HEK293 (cell line): ENCODE measurements around the gene RINL.
A peak's percentile ranks its signal among the peaks of the same experiment; 100 is the strongest.

Source experiments
- EGR2 ChIP-seq: fragments of 450-650 bp; formaldehyde crosslinking; IDR thresholded peaks from 2 replicates; pipeline ENCODE4 v1.5.1; 2016; ENCODE audit warnings: low read depth, missing biosample characterization, missing genetic modification characterization
- KLF1 ChIP-seq: fragments of 450-650 bp; formaldehyde crosslinking; IDR thresholded peaks from 2 replicates; pipeline ENCODE4 v1.5.1; 2016; ENCODE audit warnings: missing biosample characterization, missing genetic modification characterization
- RBAK ChIP-seq: fragments of 450-650 bp; formaldehyde crosslinking; IDR thresholded peaks from 2 replicates; pipeline ENCODE4 v1.5.1; 2016; ENCODE audit warnings: missing biosample characterization, missing genetic modification characterization
- REPIN1 ChIP-seq: fragments of 450-650 bp; formaldehyde crosslinking; IDR thresholded peaks from 2 replicates; pipeline ENCODE4 v1.5.1; 2017; ENCODE audit warnings: missing biosample characterization, missing genetic modification characterization, low read depth
- SETDB1 ChIP-seq: IDR thresholded peaks from one replicate; pipeline ENCODE4 v1.6.1; 2017; ENCODE audit warnings: mild to moderate bottlenecking, low read length, moderate library complexity, mixed read lengths; ENCODE audit not compliant: insufficient read length
- YY1 ChIP-seq: fragments of 450-650 bp; formaldehyde crosslinking; IDR thresholded peaks from 2 replicates; pipeline ENCODE4 v1.5.1; 2018; ENCODE audit warnings: missing biosample characterization, missing genetic modification characterization
- ZBTB48 ChIP-seq: fragments of 450-650 bp; formaldehyde crosslinking; IDR thresholded peaks from 2 replicates; pipeline ENCODE4 v1.5.1; 2016; ENCODE audit warnings: missing biosample characterization, missing genetic modification characterization
- ZNF132 ChIP-seq: fragments of 450-650 bp; formaldehyde crosslinking; IDR thresholded peaks from 2 replicates; pipeline ENCODE4 v1.5.1; 2017; ENCODE audit warnings: missing biosample characterization, missing genetic modification characterization, borderline replicate concordance
- ZNF146 ChIP-seq: fragments of 450-650 bp; formaldehyde crosslinking; IDR thresholded peaks from 2 replicates; pipeline ENCODE4 v1.5.1; 2016; ENCODE audit warnings: missing biosample characterization, missing genetic modification characterization
- ZNF366 ChIP-seq: fragments of 450-650 bp; formaldehyde crosslinking; conservative IDR thresholded peaks from 2 replicates; pipeline ENCODE4 v1.5.1; 2016; ENCODE audit warnings: missing biosample characterization, missing genetic modification characterization
- ZNF473 ChIP-seq: fragments of 450-650 bp; formaldehyde crosslinking; IDR thresholded peaks from 2 replicates; pipeline ENCODE4 v1.5.1; 2017; ENCODE audit warnings: missing biosample characterization, missing genetic modification characterization
- ZNF514 ChIP-seq: fragments of 450-650 bp; formaldehyde crosslinking; IDR thresholded peaks from 2 replicates; pipeline ENCODE4 v1.5.1; 2016; ENCODE audit warnings: missing biosample characterization, missing genetic modification characterization
- ZNF521 ChIP-seq: fragments of 450-650 bp; formaldehyde crosslinking; IDR thresholded peaks from 2 replicates; pipeline ENCODE4 v1.5.1; 2017; ENCODE audit warnings: missing biosample characterization, mild to moderate bottlenecking, missing genetic modification characterization
- ZNF544 ChIP-seq: fragments of 450-650 bp; formaldehyde crosslinking; IDR thresholded peaks from 2 replicates; pipeline ENCODE4 v1.5.0; 2017; ENCODE audit warnings: missing biosample characterization, missing genetic modification characterization
- ZNF626 ChIP-seq: fragments of 450-650 bp; sonication (Bioruptor Pico); formaldehyde crosslinking; IDR thresholded peaks from 2 replicates; pipeline ENCODE4 v1.5.1; 2018; ENCODE audit warnings: missing biosample characterization, missing genetic modification characterization, inconsistent platforms
- ZNF707 ChIP-seq: fragments of 450-650 bp; formaldehyde crosslinking; IDR thresholded peaks from 2 replicates; pipeline ENCODE4 v1.5.1; 2016; ENCODE audit warnings: missing biosample characterization, missing genetic modification characterization
- ZNF792 ChIP-seq: fragments of 450-650 bp; formaldehyde crosslinking; IDR thresholded peaks from 2 replicates; pipeline ENCODE4 v1.5.1; 2016; ENCODE audit warnings: missing biosample characterization, missing genetic modification characterization
- ZNF837 ChIP-seq: fragments of 450-650 bp; formaldehyde crosslinking; IDR thresholded peaks from 2 replicates; pipeline ENCODE4 v1.5.1; 2016; ENCODE audit warnings: missing biosample characterization, missing genetic modification characterization
- ZSCAN23 ChIP-seq: fragments of 450-650 bp; formaldehyde crosslinking; IDR thresholded peaks from 2 replicates; pipeline ENCODE4 v1.5.1; 2016; ENCODE audit warnings: missing biosample characterization, missing genetic modification characterization
- TF ChIP-seq, protein P1 (sequence below): fragments of 450-650 bp; formaldehyde crosslinking; IDR thresholded peaks from 2 replicates; pipeline ENCODE4 v1.5.1; 2016; ENCODE audit warnings: missing biosample characterization, missing genetic modification characterization
- TF ChIP-seq, protein P2 (sequence below): fragments of 450-650 bp; formaldehyde crosslinking; IDR thresholded peaks from 2 replicates; pipeline ENCODE4 v1.5.1; 2016; ENCODE audit warnings: missing biosample characterization, missing genetic modification characterization
- TF ChIP-seq, protein P3 (sequence below): fragments of 450-650 bp; formaldehyde crosslinking; IDR thresholded peaks from 2 replicates; pipeline ENCODE4 v1.5.1; 2016; ENCODE audit warnings: missing biosample characterization, missing genetic modification characterization
- TF ChIP-seq, protein P4 (sequence below): fragments of 450-650 bp; formaldehyde crosslinking; IDR thresholded peaks from 2 replicates; pipeline ENCODE4 v1.5.1; 2016; ENCODE audit warnings: missing biosample characterization, missing genetic modification characterization
- TF ChIP-seq, protein P5 (sequence below): fragments of 450-650 bp; formaldehyde crosslinking; IDR thresholded peaks from 2 replicates; pipeline ENCODE4 v1.5.1; 2017; ENCODE audit warnings: missing biosample characterization, mild to moderate bottlenecking, missing genetic modification characterization, moderate library complexity
- TF ChIP-seq, protein P6 (sequence below): fragments of 450-650 bp; formaldehyde crosslinking; IDR thresholded peaks from 2 replicates; pipeline ENCODE4 v1.5.1; 2016; ENCODE audit warnings: missing biosample characterization, missing genetic modification characterization
- TF ChIP-seq, protein P7 (sequence below): fragments of 450-650 bp; formaldehyde crosslinking; IDR thresholded peaks from 2 replicates; pipeline ENCODE4 v1.5.1; 2016; ENCODE audit warnings: missing biosample characterization, missing genetic modification characterization, borderline replicate concordance

The RINL gene

DNA sequence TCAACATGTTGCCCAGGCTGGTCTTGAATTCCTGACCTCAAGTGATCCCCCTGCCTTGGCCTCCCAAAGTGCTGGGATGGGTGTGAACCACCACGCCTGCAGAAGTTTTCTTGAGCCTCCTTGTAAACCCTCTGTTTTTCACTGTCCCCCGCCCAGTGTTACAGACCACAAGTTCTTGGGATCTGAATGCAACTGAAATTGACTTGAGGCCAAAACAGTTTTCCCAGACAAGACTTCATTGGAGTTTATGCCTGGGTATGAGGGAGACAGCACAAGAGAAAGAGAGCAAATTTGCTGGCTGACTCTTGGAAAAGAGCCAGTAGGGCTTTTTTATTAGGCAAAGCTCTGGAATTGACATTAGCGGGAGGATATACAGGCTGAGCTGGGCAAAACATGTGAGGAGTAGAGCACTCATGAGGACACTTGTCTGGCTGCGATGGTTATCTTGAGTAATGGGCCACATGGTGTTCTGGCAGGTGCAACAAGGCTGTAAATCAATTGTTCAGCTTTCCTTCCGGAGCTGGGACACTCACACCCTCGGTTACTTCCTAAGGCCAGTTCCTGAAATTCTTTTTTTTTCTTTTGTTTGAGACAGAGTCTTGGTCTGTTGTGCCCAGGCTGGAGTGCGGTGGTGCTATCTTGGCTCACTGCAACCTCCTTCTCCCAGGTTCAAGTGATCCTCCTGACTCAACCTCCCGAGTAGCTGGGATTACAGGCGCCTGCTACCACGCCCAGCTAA lies 15.6 kb downstream of the RINL start (continued):
- TF ChIP-seq, protein P1, sequence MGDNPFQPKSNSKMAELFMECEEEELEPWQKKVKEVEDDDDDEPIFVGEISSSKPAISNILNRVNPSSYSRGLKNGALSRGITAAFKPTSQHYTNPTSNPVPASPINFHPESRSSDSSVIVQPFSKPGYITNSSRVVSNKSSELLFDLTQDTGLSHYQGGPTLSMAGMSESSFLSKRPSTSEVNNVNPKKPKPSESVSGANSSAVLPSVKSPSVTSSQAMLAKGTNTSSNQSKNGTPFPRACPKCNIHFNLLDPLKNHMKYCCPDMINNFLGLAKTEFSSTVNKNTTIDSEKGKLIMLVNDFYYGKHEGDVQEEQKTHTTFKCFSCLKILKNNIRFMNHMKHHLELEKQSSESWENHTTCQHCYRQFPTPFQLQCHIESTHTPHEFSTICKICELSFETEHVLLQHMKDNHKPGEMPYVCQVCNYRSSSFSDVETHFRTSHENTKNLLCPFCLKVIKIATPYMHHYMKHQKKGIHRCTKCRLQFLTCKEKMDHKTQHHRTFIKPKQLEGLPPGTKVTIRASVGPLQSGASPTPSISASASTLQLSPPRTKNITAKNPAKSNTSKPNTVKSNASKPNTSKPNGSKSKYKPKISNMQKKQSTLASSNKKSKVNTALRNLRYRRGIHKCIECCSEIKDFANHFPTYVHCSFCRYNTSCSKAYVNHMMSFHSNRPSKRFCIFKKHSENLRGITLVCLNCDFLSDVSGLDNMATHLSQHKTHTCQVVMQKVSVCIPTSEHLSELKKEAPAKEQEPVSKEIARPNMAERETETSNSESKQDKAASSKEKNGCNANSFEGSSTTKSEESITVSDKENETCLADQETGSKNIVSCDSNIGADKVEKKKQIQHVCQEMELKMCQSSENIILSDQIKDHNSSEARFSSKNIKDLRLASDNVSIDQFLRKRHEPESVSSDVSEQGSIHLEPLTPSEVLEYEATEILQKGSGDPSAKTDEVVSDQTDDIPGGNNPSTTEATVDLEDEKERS (tag by site-specific recombination): no peak
- TF ChIP-seq ZBTB48 (0 out of 2 replicates have a peak, but pooled peaks have one; percentile 13), ZNF366 (tag by site-specific recombination) (peak; percentile 69; the same call in 1 of the 2 replicates), RBAK (tag by site-specific recombination) (peak; percentile 68), ZNF132 (no peak), ZNF146 (tag by site-specific recombination) (no peak), ZNF837 (tag by site-specific recombination) (no peak; the same call in 1 of the 2 replicates), ZNF514 (tag by site-specific recombination) (no peak), ZNF544 (tag by site-specific recombination) (no peak), ZNF473 (tag by site-specific recombination) (no peak), SETDB1 (no peak), EGR2 (tag by site-specific recombination) (no peak), ZNF707 (no peak), YY1 (tag by site-specific recombination) (0 out of 2 replicates have a peak, but pooled peaks have one; percentile 61), ZNF626 (tag by site-specific recombination) (no peak), ZNF521 (tag by site-specific recombination) (no peak), ZNF792 (tag by site-specific recombination) (no peak), ZSCAN23 (tag by site-specific recombination) (peak; percentile 72; the same call in 1 of the 2 replicates), REPIN1 (0 out of 2 replicates have a peak, but pooled peaks have one; percentile 44), KLF1 (tag by site-specific recombination) (peak; percentile 100)
- TF ChIP-seq, protein P2, sequence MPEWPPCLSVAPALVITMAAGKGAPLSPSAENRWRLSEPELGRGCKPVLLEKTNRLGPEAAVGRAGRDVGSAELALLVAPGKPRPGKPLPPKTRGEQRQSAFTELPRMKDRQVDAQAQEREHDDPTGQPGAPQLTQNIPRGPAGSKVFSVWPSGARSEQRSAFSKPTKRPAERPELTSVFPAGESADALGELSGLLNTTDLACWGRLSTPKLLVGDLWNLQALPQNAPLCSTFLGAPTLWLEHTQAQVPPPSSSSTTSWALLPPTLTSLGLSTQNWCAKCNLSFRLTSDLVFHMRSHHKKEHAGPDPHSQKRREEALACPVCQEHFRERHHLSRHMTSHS (tag by site-specific recombination): peak; percentile 71; the same call in 1 of the 2 replicates
- TF ChIP-seq, protein P3, sequence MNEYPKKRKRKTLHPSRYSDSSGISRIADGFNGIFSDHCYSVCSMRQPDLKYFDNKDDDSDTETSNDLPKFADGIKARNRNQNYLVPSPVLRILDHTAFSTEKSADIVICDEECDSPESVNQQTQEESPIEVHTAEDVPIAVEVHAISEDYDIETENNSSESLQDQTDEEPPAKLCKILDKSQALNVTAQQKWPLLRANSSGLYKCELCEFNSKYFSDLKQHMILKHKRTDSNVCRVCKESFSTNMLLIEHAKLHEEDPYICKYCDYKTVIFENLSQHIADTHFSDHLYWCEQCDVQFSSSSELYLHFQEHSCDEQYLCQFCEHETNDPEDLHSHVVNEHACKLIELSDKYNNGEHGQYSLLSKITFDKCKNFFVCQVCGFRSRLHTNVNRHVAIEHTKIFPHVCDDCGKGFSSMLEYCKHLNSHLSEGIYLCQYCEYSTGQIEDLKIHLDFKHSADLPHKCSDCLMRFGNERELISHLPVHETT (tag by site-specific recombination): peak; percentile 39; the same call in 1 of the 2 replicates
- TF ChIP-seq, protein P4, sequence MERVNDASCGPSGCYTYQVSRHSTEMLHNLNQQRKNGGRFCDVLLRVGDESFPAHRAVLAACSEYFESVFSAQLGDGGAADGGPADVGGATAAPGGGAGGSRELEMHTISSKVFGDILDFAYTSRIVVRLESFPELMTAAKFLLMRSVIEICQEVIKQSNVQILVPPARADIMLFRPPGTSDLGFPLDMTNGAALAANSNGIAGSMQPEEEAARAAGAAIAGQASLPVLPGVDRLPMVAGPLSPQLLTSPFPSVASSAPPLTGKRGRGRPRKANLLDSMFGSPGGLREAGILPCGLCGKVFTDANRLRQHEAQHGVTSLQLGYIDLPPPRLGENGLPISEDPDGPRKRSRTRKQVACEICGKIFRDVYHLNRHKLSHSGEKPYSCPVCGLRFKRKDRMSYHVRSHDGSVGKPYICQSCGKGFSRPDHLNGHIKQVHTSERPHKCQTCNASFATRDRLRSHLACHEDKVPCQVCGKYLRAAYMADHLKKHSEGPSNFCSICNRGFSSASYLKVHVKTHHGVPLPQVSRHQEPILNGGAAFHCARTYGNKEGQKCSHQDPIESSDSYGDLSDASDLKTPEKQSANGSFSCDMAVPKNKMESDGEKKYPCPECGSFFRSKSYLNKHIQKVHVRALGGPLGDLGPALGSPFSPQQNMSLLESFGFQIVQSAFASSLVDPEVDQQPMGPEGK (tag by site-specific recombination): no peak; the same call in none of the 2 replicates
- TF ChIP-seq, protein P5, sequence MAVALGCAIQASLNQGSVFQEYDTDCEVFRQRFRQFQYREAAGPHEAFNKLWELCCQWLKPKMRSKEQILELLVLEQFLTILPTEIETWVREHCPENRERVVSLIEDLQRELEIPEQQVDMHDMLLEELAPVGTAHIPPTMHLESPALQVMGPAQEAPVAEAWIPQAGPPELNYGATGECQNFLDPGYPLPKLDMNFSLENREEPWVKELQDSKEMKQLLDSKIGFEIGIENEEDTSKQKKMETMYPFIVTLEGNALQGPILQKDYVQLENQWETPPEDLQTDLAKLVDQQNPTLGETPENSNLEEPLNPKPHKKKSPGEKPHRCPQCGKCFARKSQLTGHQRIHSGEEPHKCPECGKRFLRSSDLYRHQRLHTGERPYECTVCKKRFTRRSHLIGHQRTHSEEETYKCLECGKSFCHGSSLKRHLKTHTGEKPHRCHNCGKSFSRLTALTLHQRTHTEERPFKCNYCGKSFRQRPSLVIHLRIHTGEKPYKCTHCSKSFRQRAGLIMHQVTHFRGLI (tag by site-specific recombination): peak; percentile 92
- TF ChIP-seq, protein P6, sequence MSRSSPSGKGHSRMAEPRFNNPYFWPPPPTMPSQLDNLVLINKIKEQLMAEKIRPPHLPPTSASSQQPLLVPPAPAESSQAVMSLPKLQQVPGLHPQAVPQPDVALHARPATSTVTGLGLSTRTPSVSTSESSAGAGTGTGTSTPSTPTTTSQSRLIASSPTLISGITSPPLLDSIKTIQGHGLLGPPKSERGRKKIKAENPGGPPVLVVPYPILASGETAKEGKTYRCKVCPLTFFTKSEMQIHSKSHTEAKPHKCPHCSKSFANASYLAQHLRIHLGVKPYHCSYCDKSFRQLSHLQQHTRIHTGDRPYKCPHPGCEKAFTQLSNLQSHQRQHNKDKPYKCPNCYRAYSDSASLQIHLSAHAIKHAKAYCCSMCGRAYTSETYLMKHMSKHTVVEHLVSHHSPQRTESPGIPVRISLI: peak; percentile 65
- TF ChIP-seq, protein P7, sequence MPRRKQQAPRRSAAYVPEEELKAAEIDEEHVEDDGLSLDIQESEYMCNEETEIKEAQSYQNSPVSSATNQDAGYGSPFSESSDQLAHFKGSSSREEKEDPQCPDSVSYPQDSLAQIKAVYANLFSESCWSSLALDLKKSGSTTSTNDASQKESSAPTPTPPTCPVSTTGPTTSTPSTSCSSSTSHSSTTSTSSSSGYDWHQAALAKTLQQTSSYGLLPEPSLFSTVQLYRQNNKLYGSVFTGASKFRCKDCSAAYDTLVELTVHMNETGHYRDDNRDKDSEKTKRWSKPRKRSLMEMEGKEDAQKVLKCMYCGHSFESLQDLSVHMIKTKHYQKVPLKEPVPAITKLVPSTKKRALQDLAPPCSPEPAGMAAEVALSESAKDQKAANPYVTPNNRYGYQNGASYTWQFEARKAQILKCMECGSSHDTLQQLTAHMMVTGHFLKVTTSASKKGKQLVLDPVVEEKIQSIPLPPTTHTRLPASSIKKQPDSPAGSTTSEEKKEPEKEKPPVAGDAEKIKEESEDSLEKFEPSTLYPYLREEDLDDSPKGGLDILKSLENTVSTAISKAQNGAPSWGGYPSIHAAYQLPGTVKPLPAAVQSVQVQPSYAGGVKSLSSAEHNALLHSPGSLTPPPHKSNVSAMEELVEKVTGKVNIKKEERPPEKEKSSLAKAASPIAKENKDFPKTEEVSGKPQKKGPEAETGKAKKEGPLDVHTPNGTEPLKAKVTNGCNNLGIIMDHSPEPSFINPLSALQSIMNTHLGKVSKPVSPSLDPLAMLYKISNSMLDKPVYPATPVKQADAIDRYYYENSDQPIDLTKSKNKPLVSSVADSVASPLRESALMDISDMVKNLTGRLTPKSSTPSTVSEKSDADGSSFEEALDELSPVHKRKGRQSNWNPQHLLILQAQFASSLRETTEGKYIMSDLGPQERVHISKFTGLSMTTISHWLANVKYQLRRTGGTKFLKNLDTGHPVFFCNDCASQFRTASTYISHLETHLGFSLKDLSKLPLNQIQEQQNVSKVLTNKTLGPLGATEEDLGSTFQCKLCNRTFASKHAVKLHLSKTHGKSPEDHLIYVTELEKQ (tag by site-specific recombination): peak; percentile 100
